Mucosa of descending colon (tissue), 3 donors: ENCODE data around the gene INTS3. TPM values are rescaled to one million over a fixed set of nuclear protein-coding genes. Genes with fewer than 3 reads are reported as not detected.
A peak's percentile ranks its signal among the peaks of the same experiment; 100 is the strongest.

Experiments used
- ATAC-seq: fragments of 200-7000 bp; cut with Tn5 transposase; one replicate; pipeline ENCODE4 v1.9.1; 2020; ENCODE audit warnings: mild to moderate bottlenecking, moderate library complexity
- DNase-seq, 3 donors: peaks; one replicate each; pipeline ENCODE4 v3.0.0-alpha.2; 2020
- H3K36me3 ChIP-seq: fragments of 200-600 bp; one replicate; pipeline ENCODE4 v1.8.0; 2021; ENCODE audit warnings: low read depth, mild to moderate bottlenecking
- H3K4me1 ChIP-seq: fragments of 200-600 bp; one replicate; pipeline ENCODE4 v1.8.0; 2021; ENCODE audit warnings: low read depth, mild to moderate bottlenecking
- H3K4me3 ChIP-seq: fragments of 200-600 bp; one replicate; pipeline ENCODE4 v1.8.0; 2021; ENCODE audit warnings: mild to moderate bottlenecking
- H3K9me3 ChIP-seq: fragments of 200-600 bp; one replicate; pipeline ENCODE4 v1.8.0; 2021; ENCODE audit warnings: mild to moderate bottlenecking
- intact Hi-C, 2 donors: fragments of 100-400 bp; cut with DNase I in 1 of 2; cut with micrococcal nuclease in 1 of 2; formaldehyde crosslinking; loops; one replicate each; pipeline versions ENCODE4 v1.11.0 to v1.11.1; 2022; cut with DNase I, micrococcal nuclease
- total RNA-seq, 3 donors: library from RNA; stranded (reverse); fragmentation: NEBNext Ultra II Directional in 2 of 3; extraction: Animal tissue kit (Norgen Biotek cat#: 25700) in 2 of 3; gene quantifications; one replicate each; pipeline versions ENCODE4 v1.2.1 to v1.2.4, GENCODE V29; 2021 to 2023
- TF ChIP-seq, protein P1 (sequence below): fragments of 200-600 bp; IDR thresholded peaks from one replicate; pipeline ENCODE4 v1.8.0; 2022; ENCODE audit warnings: antibody characterized with exemption, mild to moderate bottlenecking
- donor health status: DM: no; HTN: no; CAD: no; lungs with moderate emphysema.
- donor health status: DM: no; HTN: no; CAD: no.
- donor health status: DM: no; HTN: yes; CAD: no.

The INTS3 gene
- total RNA-seq, 3 donors from 2014 or later = 30.6 to 52.3 (median 36.1) TPM

- H3K4me1 ChIP-seq = peaks cover 19% of the 10 kb centered on the region
- ATAC-seq = no peak
- H3K36me3 ChIP-seq = no peaks in the 10 kb centered on the region
- no peak overlapping the region for H3K4me3 ChIP-seq
- no peak for DNase-seq
- TF ChIP-seq, protein P1, sequence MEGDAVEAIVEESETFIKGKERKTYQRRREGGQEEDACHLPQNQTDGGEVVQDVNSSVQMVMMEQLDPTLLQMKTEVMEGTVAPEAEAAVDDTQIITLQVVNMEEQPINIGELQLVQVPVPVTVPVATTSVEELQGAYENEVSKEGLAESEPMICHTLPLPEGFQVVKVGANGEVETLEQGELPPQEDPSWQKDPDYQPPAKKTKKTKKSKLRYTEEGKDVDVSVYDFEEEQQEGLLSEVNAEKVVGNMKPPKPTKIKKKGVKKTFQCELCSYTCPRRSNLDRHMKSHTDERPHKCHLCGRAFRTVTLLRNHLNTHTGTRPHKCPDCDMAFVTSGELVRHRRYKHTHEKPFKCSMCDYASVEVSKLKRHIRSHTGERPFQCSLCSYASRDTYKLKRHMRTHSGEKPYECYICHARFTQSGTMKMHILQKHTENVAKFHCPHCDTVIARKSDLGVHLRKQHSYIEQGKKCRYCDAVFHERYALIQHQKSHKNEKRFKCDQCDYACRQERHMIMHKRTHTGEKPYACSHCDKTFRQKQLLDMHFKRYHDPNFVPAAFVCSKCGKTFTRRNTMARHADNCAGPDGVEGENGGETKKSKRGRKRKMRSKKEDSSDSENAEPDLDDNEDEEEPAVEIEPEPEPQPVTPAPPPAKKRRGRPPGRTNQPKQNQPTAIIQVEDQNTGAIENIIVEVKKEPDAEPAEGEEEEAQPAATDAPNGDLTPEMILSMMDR = no peak
- no peaks in the 10 kb centered on the region for H3K9me3 ChIP-seq
- intact Hi-C loops = no loop called here
Measured at GRCh38 chr1:153682730-153683129, 45.1 kb upstream of the INTS3 start.

GRCh38 chr1:153683854-153684253, 44.0 kb upstream of the INTS3 start:
- intact Hi-C loops = no loop called here
- H3K4me3 ChIP-seq = no peak overlapping the region
- peak; percentile 41 for ATAC-seq
- H3K9me3 ChIP-seq = no peaks in the 10 kb centered on the region
- peaks cover 8% of the 10 kb centered on the region for H3K4me1 ChIP-seq
- DNase-seq = peak in 1 of 3 donors; percentile 40
- no peaks in the 10 kb centered on the region for H3K36me3 ChIP-seq
- TF ChIP-seq, protein P1 = no peak

DNA sequence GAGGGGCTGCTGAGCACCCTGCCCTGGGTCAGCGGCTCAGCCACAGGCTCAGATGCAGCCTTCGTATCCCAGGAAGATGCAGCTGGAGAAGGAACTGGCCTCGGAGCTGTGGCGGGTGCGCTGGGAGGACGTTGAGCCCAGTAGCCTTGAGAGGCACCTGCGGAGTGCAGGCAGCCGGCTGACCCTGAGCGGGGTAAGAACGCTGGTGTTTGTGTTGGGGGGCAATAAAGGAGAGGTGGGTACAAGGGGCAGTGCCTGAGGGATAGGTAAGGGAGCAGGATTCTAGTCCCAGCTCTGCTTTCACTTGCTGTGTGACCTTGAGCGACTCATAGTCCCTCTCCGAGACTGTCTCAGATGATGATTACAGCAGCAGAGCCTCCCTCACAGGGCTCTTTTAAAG, 43.0 kb upstream of the INTS3 start:
- intact Hi-C loops = no loop called here
- Histone ChIP-seq H3K9me3 (no peaks in the 10 kb centered on the region), H3K36me3 (no peaks in the 10 kb centered on the region), H3K4me1 (no peaks in the 10 kb centered on the region), H3K4me3 (no peak overlapping the region)
- no peak for ATAC-seq
- no peak for DNase-seq
- TF ChIP-seq, protein P1 = no peak

GRCh38 chr1:153685544-153686340, 42.1 kb upstream of the INTS3 start:
- DNase-seq (no peak), ATAC-seq (no peak)
- Histone ChIP-seq H3K4me3 (no peak overlapping the region), H3K4me1 (no peaks in the 10 kb centered on the region), H3K36me3 (no peaks in the 10 kb centered on the region), H3K9me3 (no peaks in the 10 kb centered on the region)
- intact Hi-C loops = no loop called here
- TF ChIP-seq, protein P1 = no peak

- TF ChIP-seq, protein P1 = no peak
- no peaks in the 10 kb centered on the region for H3K36me3 ChIP-seq
- no peaks in the 10 kb centered on the region for H3K9me3 ChIP-seq
- DNase-seq = no peak
- ATAC-seq = no peak
- no peak overlapping the region for H3K4me3 ChIP-seq
- intact Hi-C loops = no loop called here
- no peaks in the 10 kb centered on the region for H3K4me1 ChIP-seq
Measured at GRCh38 chr1:153687346-153688125, 40.3 kb upstream of the INTS3 start.
